Lung (tissue), 12 donors: ENCODE measurements around the gene TCOF1. TPM values are rescaled to one million over a fixed set of nuclear protein-coding genes. Genes with fewer than 3 reads are reported as not detected.

Experiments
- ATAC-seq: fragments of 200-7000 bp; cut with Tn5 transposase; one replicate; pipeline ENCODE4 v1.9.1; 2020; ENCODE audit warnings: moderate number of reproducible peaks; ENCODE audit not compliant: insufficient read depth, low FRiP score
- DNase-seq, 3 donors: peaks; one replicate each; pipeline ENCODE4 v3.0.0-alpha.2; 2013 to 2017
- H3K27ac ChIP-seq, 2 donors: one replicate each; pipeline ENCODE4 v1.5.1; 2013; ENCODE audit warnings: mild to moderate bottlenecking in 2 of 2, moderate library complexity in 2 of 2, control low read depth in 1 of 2, inconsistent platforms in 1 of 2, low read depth in 1 of 2, low read length in 1 of 2
- H3K27me3 ChIP-seq, 3 donors: one replicate each; pipeline ENCODE4 v1.5.1; 2013; ENCODE audit warnings: low read length in 2 of 3; ENCODE audit not compliant: control insufficient read depth in 3 of 3, insufficient read depth in 3 of 3
- H3K36me3 ChIP-seq, 4 donors: one replicate each; pipeline ENCODE4 v1.5.1; 2013; ENCODE audit warnings: low read length in 4 of 4, mild to moderate bottlenecking in 1 of 4, moderate library complexity in 1 of 4; ENCODE audit not compliant: control insufficient read depth in 4 of 4, insufficient read depth in 4 of 4
- H3K4me1 ChIP-seq, 5 donors: one replicate each; pipeline ENCODE4 v1.5.1; 2013; ENCODE audit warnings: low read length in 5 of 5, mild to moderate bottlenecking in 2 of 5, moderate library complexity in 1 of 5; ENCODE audit not compliant: control insufficient read depth in 5 of 5, insufficient read depth in 5 of 5
- H3K4me3 ChIP-seq: one replicate; pipeline ENCODE4 v1.5.1; 2013; ENCODE audit warnings: mild to moderate bottlenecking, control low read depth, moderate library complexity
- H3K9ac ChIP-seq, 2 donors: one replicate each; pipeline ENCODE4 v1.5.1; 2013; ENCODE audit warnings: low read length in 2 of 2, control low read depth in 1 of 2; ENCODE audit not compliant: insufficient read depth in 1 of 2
- H3K9me3 ChIP-seq, 4 donors: one replicate each; pipeline ENCODE4 v1.5.1; 2013; ENCODE audit warnings: low read length in 3 of 4, mild to moderate bottlenecking in 1 of 4, moderate library complexity in 1 of 4; ENCODE audit not compliant: control insufficient read depth in 4 of 4, insufficient read depth in 3 of 4
- WGBS, 2 donors: extraction: QIAGEN DNeasy Blood & Tissue Kit; methylation state at CpG; one replicate each; pipeline ENCODE4 v1.1.7; 2013; 5-methylcytosine and 5-hydroxymethylcytosine counted together
- polyA plus RNA-seq, 2 donors: library from polyadenylated mRNA; stranded (reverse); fragments of 200-250 nt; gene quantifications; one replicate each; pipeline ENCODE4 v1.2.1, GENCODE V29; 2013
- total RNA-seq, 2 donors: library from RNA; depleted of rRNA in 1 of 2; stranded (reverse); fragments of >200 nt in 1 of 2; gene quantifications; one replicate each; pipeline ENCODE4 v1.2.1, GENCODE V29; 2014 to 2021
- TF ChIP-seq, protein P1 (sequence below): IDR thresholded peaks from 2 replicates; pipeline ENCODE4 v1.5.1; 2012; ENCODE audit warnings: mild to moderate bottlenecking; ENCODE audit errors: control extremely low read depth, extremely low read depth
- donor health status: control.
- donor health status: control.
- donor health status: Bipolar disorder and iron deficiency.
- donor health status: healthy.
- donor health status: DM: yes; HTN: yes; CAD: no.

The TCOF1 gene
- total and polyA plus RNA-seq, 4 donors, result 13.3 to 25.3 (median 15.9) TPM

DNA sequence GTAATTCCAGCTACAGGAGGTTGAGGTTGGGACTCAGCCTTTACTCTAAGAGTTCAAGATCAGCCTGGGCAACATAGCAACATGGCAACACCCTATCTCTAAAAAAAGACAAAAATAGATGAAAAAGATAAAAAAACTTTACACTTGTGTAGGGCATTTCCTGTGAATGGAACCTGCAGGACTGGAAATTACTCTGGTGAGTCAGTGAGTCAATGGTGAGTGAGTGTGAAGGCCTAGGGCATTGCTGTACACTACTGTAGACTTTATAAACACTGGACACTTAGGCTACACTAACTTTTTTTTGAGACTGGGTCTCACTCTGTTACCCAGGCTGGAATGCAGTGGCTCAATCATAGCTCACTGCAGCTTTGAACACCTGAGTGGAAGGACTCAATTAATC, 35.3 kb upstream of the TCOF1 start:
- TF ChIP-seq, protein P1, sequence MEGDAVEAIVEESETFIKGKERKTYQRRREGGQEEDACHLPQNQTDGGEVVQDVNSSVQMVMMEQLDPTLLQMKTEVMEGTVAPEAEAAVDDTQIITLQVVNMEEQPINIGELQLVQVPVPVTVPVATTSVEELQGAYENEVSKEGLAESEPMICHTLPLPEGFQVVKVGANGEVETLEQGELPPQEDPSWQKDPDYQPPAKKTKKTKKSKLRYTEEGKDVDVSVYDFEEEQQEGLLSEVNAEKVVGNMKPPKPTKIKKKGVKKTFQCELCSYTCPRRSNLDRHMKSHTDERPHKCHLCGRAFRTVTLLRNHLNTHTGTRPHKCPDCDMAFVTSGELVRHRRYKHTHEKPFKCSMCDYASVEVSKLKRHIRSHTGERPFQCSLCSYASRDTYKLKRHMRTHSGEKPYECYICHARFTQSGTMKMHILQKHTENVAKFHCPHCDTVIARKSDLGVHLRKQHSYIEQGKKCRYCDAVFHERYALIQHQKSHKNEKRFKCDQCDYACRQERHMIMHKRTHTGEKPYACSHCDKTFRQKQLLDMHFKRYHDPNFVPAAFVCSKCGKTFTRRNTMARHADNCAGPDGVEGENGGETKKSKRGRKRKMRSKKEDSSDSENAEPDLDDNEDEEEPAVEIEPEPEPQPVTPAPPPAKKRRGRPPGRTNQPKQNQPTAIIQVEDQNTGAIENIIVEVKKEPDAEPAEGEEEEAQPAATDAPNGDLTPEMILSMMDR, result no peak
- Histone ChIP-seq H3K27me3 (no peaks in the 10 kb centered on the region), H3K27ac (no peak overlapping the region), H3K4me1 (peaks cover 0 to 44% (median 13%) of the 10 kb centered on the region in 5 donors), H3K9ac (no peak overlapping the region), H3K9me3 (peaks cover 0 to 3% (median 0%) of the 10 kb centered on the region in 4 donors), H3K36me3 (no peaks in the 10 kb centered on the region), H3K4me3 (no peak overlapping the region)
- no peak for DNase-seq
- ATAC-seq, result no peak

DNA sequence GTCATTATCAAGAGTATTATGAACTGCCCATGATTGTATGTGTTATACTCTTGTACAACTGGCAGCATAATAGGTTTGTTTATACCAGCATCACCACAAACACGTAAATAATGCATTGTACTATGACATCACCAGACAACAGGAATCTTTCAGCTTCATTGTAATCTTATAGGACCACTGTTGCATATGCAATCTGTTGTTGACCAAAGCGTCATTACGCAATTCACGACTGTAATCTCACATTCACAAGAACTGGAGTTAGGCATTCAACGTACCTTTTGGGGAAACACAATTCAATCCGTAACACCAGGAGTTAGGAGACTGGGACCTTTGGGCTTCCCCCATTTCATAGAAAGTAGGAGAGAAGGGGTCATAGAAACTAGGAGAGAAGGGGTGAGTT, 34.4 kb upstream of the TCOF1 start:
- Histone ChIP-seq H3K9me3 (peaks cover 0 to 3% (median 0%) of the 10 kb centered on the region in 4 donors), H3K27ac (no peak overlapping the region), H3K9ac (peak overlapping the region in 1 of 2 donors; percentile 5), H3K36me3 (no peaks in the 10 kb centered on the region), H3K4me1 (peaks cover 0 to 53% (median 19%) of the 10 kb centered on the region in 5 donors), H3K27me3 (no peaks in the 10 kb centered on the region), H3K4me3 (no peak overlapping the region)
- ATAC-seq (no peak), DNase-seq (peak; percentile 48 to 92 (median 91))
- TF ChIP-seq, protein P1, result no peak
- 58 to 82% methylated on average over 6 of the region's 6 CpGs for WGBS, 2 donors

DNA sequence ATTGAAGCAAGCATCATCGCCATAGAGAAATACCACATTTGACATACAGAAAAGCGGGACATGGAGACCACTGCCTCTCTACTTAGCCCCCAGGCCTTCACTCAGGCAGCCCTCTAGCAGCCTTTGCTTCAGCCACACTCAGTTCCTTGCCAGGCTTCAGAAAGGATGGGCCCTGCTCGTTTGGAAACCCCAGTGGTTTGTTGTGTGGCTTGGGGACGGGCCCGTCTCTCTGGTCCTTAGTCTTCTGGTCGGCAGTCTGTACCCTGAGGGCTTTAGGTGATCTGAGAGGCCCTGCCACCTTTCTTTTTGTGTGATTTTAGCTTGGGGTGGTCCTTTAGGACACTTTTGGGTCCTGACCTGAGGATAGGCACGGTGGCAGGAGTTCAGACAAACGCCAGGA, 33.7 kb upstream of the TCOF1 start:
- Histone ChIP-seq H3K27ac (no peak overlapping the region), H3K9me3 (peaks cover 0 to 3% (median 0%) of the 10 kb centered on the region in 4 donors), H3K4me1 (peaks cover 0 to 56% (median 17%) of the 10 kb centered on the region in 5 donors), H3K4me3 (no peak overlapping the region), H3K9ac (no peak overlapping the region), H3K36me3 (no peaks in the 10 kb centered on the region), H3K27me3 (no peaks in the 10 kb centered on the region)
- TF ChIP-seq, protein P1, result no peak
- DNase-seq (no peak), ATAC-seq (no peak)
- 77 to 87% methylated on average over 8 of the region's 8 CpGs for WGBS, 2 donors

DNA sequence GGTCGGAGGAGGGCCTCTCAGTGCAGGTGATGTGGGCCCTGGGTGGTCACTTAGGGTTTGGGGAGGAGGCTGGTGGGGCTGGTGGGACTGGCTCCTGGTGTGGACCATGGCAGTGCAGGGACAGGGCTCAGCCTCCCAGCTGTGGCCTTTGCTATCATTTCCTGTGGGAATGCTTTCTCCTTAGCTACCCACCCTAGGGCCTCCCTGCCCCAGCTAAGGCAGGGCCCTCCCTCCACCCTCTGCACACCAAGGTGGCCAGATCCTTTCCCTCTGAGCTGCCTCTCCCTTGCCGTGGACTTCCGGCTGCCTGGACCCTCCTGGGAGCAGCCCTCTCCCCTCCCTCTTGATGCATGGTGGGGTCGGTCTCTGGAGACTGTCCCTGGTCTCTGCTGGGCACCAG, 32.1 kb upstream of the TCOF1 start:
- DNase-seq (no peak), ATAC-seq (no peak)
- Histone ChIP-seq H3K9me3 (peaks cover 0 to 3% (median 0%) of the 10 kb centered on the region in 4 donors), H3K4me1 (peaks cover 0 to 55% (median 17%) of the 10 kb centered on the region in 5 donors), H3K27me3 (no peaks in the 10 kb centered on the region), H3K9ac (no peak overlapping the region), H3K36me3 (no peaks in the 10 kb centered on the region), H3K4me3 (no peak overlapping the region), H3K27ac (no peak overlapping the region)
- 83 to 96% methylated on average over 4 of the region's 4 CpGs for WGBS, 2 donors
- TF ChIP-seq, protein P1, result no peak
